ENCODE results near the gene MAGOH.
"Not testable (repeated sequence)": the region's sequence is repeated elsewhere in the genome, so short reads cannot be mapped to it uniquely, and the experiment has no call there.

Gene MAGOH

GRCh38 chr1:53220962-53221286 lies 17.4 kb downstream of the MAGOH start:
- DNase-seq: no peak

GRCh38 chr1:53220171-53220961 lies 18.0 kb downstream of the MAGOH start, which contains the start of gene CZIB:
Gene CZIB, minus strand, starts transcription at chr1:53220634. Its CDS starts 59 bp downstream, at chr1:53220575.
- DNase-seq: peak; percentile 68 to 97 (median 88)

GRCh38 chr1:53219711-53220110 lies 18.6 kb downstream of the MAGOH start:
- DNase-seq: no peak

- DNase-seq: no peak
Measured at GRCh38 chr1:53218201-53218600, 20.1 kb downstream of the MAGOH start.

- DNase-seq: peak in 2 of 58 donors; percentile 7 to 12
Measured at GRCh38 chr1:53214376-53214940, 23.9 kb downstream of the MAGOH start.

- no peak for DNase-seq
Measured at GRCh38 chr1:53210954-53211353, 27.4 kb downstream of the MAGOH start.

GRCh38 chr1:53210352-53210751 lies 28.0 kb downstream of the MAGOH start:
- DNase-seq: no peak

GRCh38 chr1:53207726-53208125 lies 30.6 kb downstream of the MAGOH start:
- DNase-seq: no peak

- DNase-seq: no peak
Measured at GRCh38 chr1:53206735-53207379, 31.5 kb downstream of the MAGOH start.

- DNase-seq: not testable (repeated sequence)
Measured at GRCh38 chr1:53206083-53206685, 32.1 kb downstream of the MAGOH start.

- not testable (repeated sequence) for DNase-seq
Measured at GRCh38 chr1:53205496-53205895, 32.8 kb downstream of the MAGOH start.

- no peak for DNase-seq
Measured at GRCh38 chr1:53203466-53203865, 34.9 kb downstream of the MAGOH start.

- DNase-seq: no peak
Measured at GRCh38 chr1:53198241-53198651, 40.1 kb downstream of the MAGOH start.

GRCh38 chr1:53197291-53198200 lies 40.8 kb downstream of the MAGOH start:
- no peak for DNase-seq

GRCh38 chr1:53196485-53197290 lies 41.6 kb downstream of the MAGOH start, which contains the start of gene CPT2:
Gene CPT2, plus strand, starts transcription at chr1:53196824. Its CDS starts 120 bp downstream, at chr1:53196944.
- DNase-seq: peak; percentile 27 to 96 (median 86)

GRCh38 chr1:53196017-53196484 lies 42.3 kb downstream of the MAGOH start:
- DNase-seq: no peak

GRCh38 chr1:53195246-53196016 lies 42.9 kb downstream of the MAGOH start:
- DNase-seq: no peak

GRCh38 chr1:53190210-53190611 lies 48.1 kb downstream of the MAGOH start:
- no peak for DNase-seq

- DNase-seq: no peak
Measured at GRCh38 chr1:53189061-53189460, 49.3 kb downstream of the MAGOH start.

All from anterior cingulate cortex (tissue), 58 donors.